Activated CD4-positive, CD25-positive, alpha-beta regulatory T cell treated with anti-CD3 and anti-CD28 coated beads, Interleukin-2, amount 50 U/mL, for 24 hours (primary cell): ENCODE data around the gene KDM6B.

ENCODE experiments used
- ATAC-seq, 2 donors: fragments of 150-1000 bp; cut with Tn5 transposase; one replicate each; pipeline ENCODE4 v1.10.0; 2021; ENCODE audit warnings: mild to moderate bottlenecking in 1 of 2, moderate library complexity in 1 of 2

KDM6B gene

DNA sequence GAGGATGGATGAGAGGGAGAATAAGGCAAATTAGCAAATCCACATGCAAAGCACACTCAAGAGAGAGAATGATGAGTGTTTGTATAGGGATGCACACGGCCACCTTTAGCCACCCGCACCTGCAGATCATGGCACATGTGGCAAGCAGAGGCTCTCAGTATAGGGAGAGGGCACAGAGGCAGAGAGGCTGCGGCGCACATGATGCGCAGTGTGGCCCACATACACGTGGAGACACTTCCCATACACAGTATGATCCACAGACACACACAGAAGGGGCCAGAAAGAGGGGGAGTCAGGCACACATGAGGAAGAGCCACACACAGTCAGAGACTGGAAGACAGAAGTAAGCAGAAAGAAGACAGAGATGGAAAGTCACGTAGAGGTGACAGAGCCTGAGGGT is 48.1 kb downstream of the KDM6B start:
- no peak for ATAC-seq

- no peak for ATAC-seq
These were observed 48.6 kb downstream of the KDM6B start for GRCh38 chr17:7882629-7883028.
